Keratinocyte (primary cell): ENCODE data around the gene ZNF212. TPM values are rescaled to one million over a fixed set of nuclear protein-coding genes. Genes with fewer than 3 reads are reported as not detected.

Experiments used
- DNase-seq: peaks from one replicate; pipeline ENCODE4 v3.0.0-alpha.2; 2011; ENCODE audit warnings: low read depth, missing footprints, low spot score
- FAIRE-seq: peaks from 2 replicates; lab custom pipeline; 2011; peaks lifted over from hg19 to GRCh38; lab: Jason Lieb, UNC
- H2AFZ ChIP-seq: 2 replicates; pipeline ENCODE4 v1.6.0; 2012; ENCODE audit warnings: low read length, control low read depth, inconsistent platforms; ENCODE audit not compliant: control insufficient read depth
- H3K27ac ChIP-seq: 2 replicates; pipeline ENCODE4 v1.5.1; 2011; ENCODE audit warnings: low read length; ENCODE audit not compliant: control insufficient read depth, insufficient read depth
- H3K27me3 ChIP-seq: 3 replicates; pipeline ENCODE4 v1.6.0; 2011; ENCODE audit warnings: low read length; ENCODE audit not compliant: control insufficient read depth, insufficient read depth; ENCODE audit errors: extremely low read depth
- H3K36me3 ChIP-seq, 2 experiments: 2 replicates in 1 of 2; 3 replicates in 1 of 2; pipeline ENCODE4 v1.5.1; 2011; ENCODE audit warnings: low read length in 2 of 2, mild to moderate bottlenecking in 1 of 2; ENCODE audit not compliant: control insufficient read depth in 2 of 2, insufficient read depth in 2 of 2; ENCODE audit errors: extremely low read depth in 1 of 2
- H3K4me1 ChIP-seq: 3 replicates; pipeline ENCODE4 v1.5.1; 2011; ENCODE audit warnings: low read length; ENCODE audit not compliant: control insufficient read depth, insufficient read depth; ENCODE audit errors: extremely low read depth
- H3K4me2 ChIP-seq: 3 replicates; pipeline ENCODE4 v1.6.0; 2011; ENCODE audit warnings: low read depth, low read length; ENCODE audit not compliant: control insufficient read depth, insufficient read depth; ENCODE audit errors: extremely low read depth
- H3K4me3 ChIP-seq, 3 experiments: fragments of 200-600 bp in 1 of 3; sonication (generic) in 1 of 3; 2 replicates in 2 of 3; 3 replicates in 1 of 3; pipeline ENCODE4 v1.5.1; 2011 to 2016; ENCODE audit warnings: low read length in 3 of 3, mild to moderate bottlenecking in 3 of 3, control low read depth in 2 of 3, inconsistent platforms in 1 of 3, low read depth in 1 of 3, mixed read lengths in 1 of 3, mixed run types in 1 of 3, moderate library complexity in 1 of 3; ENCODE audit not compliant: control insufficient read depth in 2 of 3, insufficient read depth in 2 of 3; ENCODE audit errors: extremely low read depth in 1 of 3
- H3K79me2 ChIP-seq: 2 replicates; pipeline ENCODE4 v1.6.0; 2012; ENCODE audit warnings: low read length; ENCODE audit not compliant: control insufficient read depth, insufficient read depth
- H3K9ac ChIP-seq: 3 replicates; pipeline ENCODE4 v1.6.0; 2011; ENCODE audit warnings: low read length; ENCODE audit not compliant: control insufficient read depth, insufficient read depth; ENCODE audit errors: extremely low read depth
- H3K9me1 ChIP-seq: 3 replicates; pipeline ENCODE4 v1.6.0; 2011; ENCODE audit warnings: low read length; ENCODE audit not compliant: control insufficient read depth, insufficient read depth; ENCODE audit errors: extremely low read depth
- H3K9me3 ChIP-seq: 2 replicates; pipeline ENCODE4 v1.5.1; 2012; ENCODE audit warnings: low read depth, low read length; ENCODE audit not compliant: control insufficient read depth
- H4K20me1 ChIP-seq: 3 replicates; pipeline ENCODE4 v1.6.0; 2011; ENCODE audit warnings: low read length; ENCODE audit not compliant: control insufficient read depth, insufficient read depth; ENCODE audit errors: extremely low read depth
- CTCF ChIP-seq, 3 experiments: IDR thresholded peaks in 1 of 3; conservative IDR thresholded peaks in 1 of 3; optimal IDR thresholded peaks in 1 of 3; 2 replicates in 2 of 3; 3 replicates in 1 of 3; pipeline versions ENCODE3 to v1.5.1; 2011; ENCODE audit warnings: low read length in 3 of 3, mild to moderate bottlenecking in 3 of 3, moderate library complexity in 2 of 3, control low read depth in 1 of 3, inconsistent platforms in 1 of 3; ENCODE audit not compliant: insufficient read depth in 2 of 3; ENCODE audit errors: extremely low read depth in 1 of 3
- EZH2 ChIP-seq: IDR thresholded peaks from one replicate; pipeline ENCODE4 v1.6.1; 2012; ENCODE audit warnings: inconsistent platforms, mild to moderate bottlenecking, low read length, moderate library complexity
- dilution Hi-C: fragments of 300-500 bp; cut with MboI; formaldehyde crosslinking; loops from one replicate; pipeline ENCODE4 v1.7.0; 2020; ENCODE audit warnings: low sequenced_read_pairs; ENCODE audit not compliant: extremely low pct_ligation_motif_present
- polyA plus RNA-seq, 5 experiments: library from polyadenylated mRNA; depleted of rRNA in 3 of 5; stranded (reverse) in 3 of 5; stranded (forward) in 1 of 5; unstranded in 1 of 5; fragments of >200 nt; gene quantifications; 1 replicate in 1 of 5; 2 replicates in 3 of 5; 3 replicates in 1 of 5; pipeline versions ENCODE4 v1.2.1 to v1.2.3, GENCODE V29; 2011 to 2012; ENCODE audit warnings: missing spikeins in 2 of 5, low read depth in 1 of 5, low replicate concordance in 1 of 5

ZNF212 gene
- polyA plus RNA-seq, 1 donor (not counting 4 experiments of a cell fraction or from before 2014, with no cell fraction given): 3.8 TPM

- DNase-seq: no peak
- no peak overlapping the region for H3K4me3 ChIP-seq
- H2AFZ ChIP-seq: no peak overlapping the region
- no peaks in the 10 kb centered on the region for H3K27me3 ChIP-seq
- H3K4me1 ChIP-seq: peaks cover 39% of the 10 kb centered on the region
- H3K79me2 ChIP-seq: peaks cover 73% of the 10 kb centered on the region
- peaks cover 3% of the 10 kb centered on the region for H4K20me1 ChIP-seq
- dilution Hi-C loops: no loop called here
- no peak overlapping the region for H3K27ac ChIP-seq
- H3K9ac ChIP-seq: no peak overlapping the region
- H3K9me1 ChIP-seq: no peaks in the 10 kb centered on the region
- no peak for FAIRE-seq
- H3K4me2 ChIP-seq: peak overlapping the region; percentile 34
- no peak for TF ChIP-seq CTCF (optimal IDR thresholded peaks at IDR 0.05 in 1 of 3, IDR thresholded peaks at IDR 0.05 in 1 of 3, conservative IDR thresholded peaks at IDR 0.05 in 1 of 3; ENCODE audit: extremely low read depth in 1 of 3, insufficient read depth in 2 of 3, low read length in 3 of 3)
- no peak for TF ChIP-seq EZH2
- H3K9me3 ChIP-seq: no peaks in the 10 kb centered on the region
- H3K36me3 ChIP-seq: peaks cover 37 to 52% of the 10 kb centered on the region in 2 experiments
Observed at GRCh38 chr7:149199234-149199995, 40.0 kb upstream of the ZNF212 start.

GRCh38 chr7:149202831-149203231 is 36.6 kb upstream of the ZNF212 start:
- Histone ChIP-seq H3K27me3 (no peaks in the 10 kb centered on the region), H3K36me3 (peaks cover 48 to 76% of the 10 kb centered on the region in 2 experiments), H3K9me3 (no peaks in the 10 kb centered on the region), H4K20me1 (peaks cover 8% of the 10 kb centered on the region), H3K4me1 (peaks cover 21% of the 10 kb centered on the region), H3K9ac (no peak overlapping the region), H2AFZ (no peak overlapping the region), H3K27ac (no peak overlapping the region), H3K4me2 (no peak overlapping the region), H3K79me2 (peaks cover 69% of the 10 kb centered on the region), H3K4me3 (no peak overlapping the region), H3K9me1 (no peaks in the 10 kb centered on the region)
- no peak for TF ChIP-seq EZH2
- TF ChIP-seq CTCF (optimal IDR thresholded peaks at IDR 0.05 in 1 of 3, IDR thresholded peaks at IDR 0.05 in 1 of 3, conservative IDR thresholded peaks at IDR 0.05 in 1 of 3; ENCODE audit: extremely low read depth in 1 of 3, insufficient read depth in 2 of 3, low read length in 3 of 3): no peak
- FAIRE-seq: no peak
- DNase-seq: no peak
- dilution Hi-C loops: no loop called here
